ENCODE results near the gene ARL4C. TPM values are rescaled to one million over a fixed set of nuclear protein-coding genes. Genes with fewer than 3 reads are reported as not detected.

Gene ARL4C
- total RNA-seq, 1 experiment from 2014 or later = 51.3 TPM

GRCh38 chr2:234518986-234519642, 22.2 kb upstream of the ARL4C start:
- Histone ChIP-seq H3K36me3 (ENCODE audit: low read depth) (no peaks in the 10 kb centered on the region), H2AFZ (no peak overlapping the region), H3K4me2 (no peak overlapping the region), H3K4me1 (replicated peaks; ENCODE audit: insufficient read depth) (no peaks in the 10 kb centered on the region), H3K27ac (no peak overlapping the region), H3F3A (ENCODE audit: insufficient read depth, low read depth) (peaks cover 4% of the 10 kb centered on the region), H3K27me3 (ENCODE audit: insufficient read depth, low read depth) (no peaks in the 10 kb centered on the region), H3K4me3 (no peak overlapping the region), H3K79me2 (ENCODE audit: low read depth) (no peaks in the 10 kb centered on the region), H4K20me1 (ENCODE audit: insufficient read depth) (no peaks in the 10 kb centered on the region), H3K9me3 (ENCODE audit: insufficient read depth, low read depth) (no peaks in the 10 kb centered on the region), H3K9me2 (ENCODE audit: insufficient read depth) (no peaks in the 10 kb centered on the region)
- no peak for DNase-seq
- BruUV-seq (replicated peaks) = no TSS peak
- no peak for TF ChIP-seq EZH2 (IDR thresholded peaks at IDR 0.05; ENCODE audit: low read depth)
- no peak for TF ChIP-seq CTCF (conservative IDR thresholded peaks at IDR 0.05)
- CTCF ChIA-PET = interaction anchor here (1.2 kb wide), 1 partner anchor 93 kb away, joined by 3 read pairs; no protein-coding TSS in a partner anchor
- intact Hi-C loops (cut with micrococcal nuclease; ENCODE audit: unreplicated experiment) = no loop called here
- POLR2A ChIA-PET (ENCODE audit: unreplicated experiment) = no interaction called here

- intact Hi-C loops (cut with micrococcal nuclease; ENCODE audit: unreplicated experiment) = no loop called here
- Histone ChIP-seq H3K4me2 (no peak overlapping the region), H4K20me1 (ENCODE audit: insufficient read depth) (no peaks in the 10 kb centered on the region), H3K4me3 (no peak overlapping the region), H3K27ac (no peak overlapping the region), H3K27me3 (ENCODE audit: insufficient read depth, low read depth) (no peaks in the 10 kb centered on the region), H3K79me2 (ENCODE audit: low read depth) (no peaks in the 10 kb centered on the region), H3K4me1 (replicated peaks; ENCODE audit: insufficient read depth) (no peaks in the 10 kb centered on the region), H3F3A (ENCODE audit: insufficient read depth, low read depth) (peaks cover 4% of the 10 kb centered on the region), H2AFZ (no peak overlapping the region), H3K9me2 (ENCODE audit: insufficient read depth) (no peaks in the 10 kb centered on the region), H3K9me3 (ENCODE audit: insufficient read depth, low read depth) (no peaks in the 10 kb centered on the region), H3K36me3 (ENCODE audit: low read depth) (no peaks in the 10 kb centered on the region)
- no TSS peak for BruUV-seq (replicated peaks)
- DNase-seq = no peak
- POLR2A ChIA-PET (ENCODE audit: unreplicated experiment) = interaction anchor here (0.6 kb wide), 1 partner anchor 17 kb away, joined by 3 read pairs; no protein-coding TSS in a partner anchor
- CTCF ChIA-PET = no interaction called here
- TF ChIP-seq CTCF (conservative IDR thresholded peaks at IDR 0.05) = no peak
- no peak for TF ChIP-seq EZH2 (IDR thresholded peaks at IDR 0.05; ENCODE audit: low read depth)
Measured at GRCh38 chr2:234517971-234518370, 21.1 kb upstream of the ARL4C start.

- Histone ChIP-seq H3K4me2 (no peak overlapping the region), H3K79me2 (ENCODE audit: low read depth) (no peaks in the 10 kb centered on the region), H2AFZ (no peak overlapping the region), H3K27ac (no peak overlapping the region), H3K9me3 (ENCODE audit: insufficient read depth, low read depth) (no peaks in the 10 kb centered on the region), H3F3A (ENCODE audit: insufficient read depth, low read depth) (peaks cover 4% of the 10 kb centered on the region), H3K27me3 (ENCODE audit: insufficient read depth, low read depth) (no peaks in the 10 kb centered on the region), H3K36me3 (ENCODE audit: low read depth) (no peaks in the 10 kb centered on the region), H3K4me1 (replicated peaks; ENCODE audit: insufficient read depth) (no peaks in the 10 kb centered on the region), H4K20me1 (ENCODE audit: insufficient read depth) (no peaks in the 10 kb centered on the region), H3K4me3 (no peak overlapping the region), H3K9me2 (ENCODE audit: insufficient read depth) (no peaks in the 10 kb centered on the region)
- ChIA-PET CTCF (no interaction called here), POLR2A (ENCODE audit: unreplicated experiment) (no interaction called here)
- BruUV-seq (replicated peaks) = no TSS peak
- no peak for DNase-seq
- intact Hi-C loops (cut with micrococcal nuclease; ENCODE audit: unreplicated experiment) = no loop called here
- no peak for TF ChIP-seq CTCF (conservative IDR thresholded peaks at IDR 0.05)
Measured at GRCh38 chr2:234514873-234515638, 18.2 kb upstream of the ARL4C start.
